Measurements from ENCODE around the gene PDIA2. TPM values are rescaled to one million over a fixed set of nuclear protein-coding genes. Genes with fewer than 3 reads are reported as not detected.

Gene PDIA2
- polyA plus RNA-seq, 2 donors, result 0.27 to 0.53 TPM

GRCh38 chr16:276426-277077, 6.4 kb upstream of the PDIA2 start:
- Histone ChIP-seq H3K9me3 (ENCODE audit: control insufficient read depth in 2 of 2, insufficient read depth in 1 of 2, low read depth in 1 of 2, low read length in 1 of 2) (no peaks in the 10 kb centered on the region), H3K36me3 (ENCODE audit: control insufficient read depth in 2 of 2, insufficient read depth in 2 of 2, low read length in 1 of 2) (no peaks in the 10 kb centered on the region), H3K4me1 (ENCODE audit: control insufficient read depth in 2 of 2, insufficient read depth in 2 of 2, low read length in 1 of 2) (peaks cover 6 to 12% of the 10 kb centered on the region in 2 donors), H3K4me3 (ENCODE audit: low read depth in 1 of 2, low read length in 2 of 2) (no peak overlapping the region), H3K27me3 (ENCODE audit: control insufficient read depth in 1 of 2, insufficient read depth in 2 of 2, low read length in 2 of 2) (peaks cover 0 to 12% of the 10 kb centered on the region in 2 donors), H3K27ac (ENCODE audit: low read depth in 2 of 2, low read length in 1 of 2) (no peak overlapping the region)
- WGBS, 2 donors, result 77 to 81% methylated on average over 20 of the region's 20 CpGs

- Histone ChIP-seq H3K27me3 (ENCODE audit: control insufficient read depth in 1 of 2, insufficient read depth in 2 of 2, low read length in 2 of 2) (peaks cover 0 to 12% of the 10 kb centered on the region in 2 donors), H3K27ac (ENCODE audit: low read depth in 2 of 2, low read length in 1 of 2) (no peak overlapping the region), H3K4me1 (ENCODE audit: control insufficient read depth in 2 of 2, insufficient read depth in 2 of 2, low read length in 1 of 2) (peaks cover 6% of the 10 kb centered on the region in 2 donors), H3K9me3 (ENCODE audit: control insufficient read depth in 2 of 2, insufficient read depth in 1 of 2, low read depth in 1 of 2, low read length in 1 of 2) (no peaks in the 10 kb centered on the region), H3K36me3 (ENCODE audit: control insufficient read depth in 2 of 2, insufficient read depth in 2 of 2, low read length in 1 of 2) (no peaks in the 10 kb centered on the region), H3K4me3 (ENCODE audit: low read depth in 1 of 2, low read length in 2 of 2) (no peak overlapping the region)
- WGBS, 2 donors, result 42 to 45% methylated on average over 6 of the region's 6 CpGs
Measured at GRCh38 chr16:278863-279366, 4.0 kb upstream of the PDIA2 start.

- WGBS, 2 donors, result 75% methylated on average over 7 of the region's 7 CpGs
- H3K4me3 ChIP-seq (ENCODE audit: low read depth in 1 of 2, low read length in 2 of 2), result no peak overlapping the region
- H3K27ac ChIP-seq (ENCODE audit: low read depth in 2 of 2, low read length in 1 of 2), result no peak overlapping the region
- H3K4me1 ChIP-seq (ENCODE audit: control insufficient read depth in 2 of 2, insufficient read depth in 2 of 2, low read length in 1 of 2), result peaks cover 6% of the 10 kb centered on the region in 2 donors
- H3K36me3 ChIP-seq (ENCODE audit: control insufficient read depth in 2 of 2, insufficient read depth in 2 of 2, low read length in 1 of 2), result no peaks in the 10 kb centered on the region
- peaks cover 0 to 12% of the 10 kb centered on the region in 2 donors for H3K27me3 ChIP-seq (ENCODE audit: control insufficient read depth in 1 of 2, insufficient read depth in 2 of 2, low read length in 2 of 2)
- H3K9me3 ChIP-seq (ENCODE audit: control insufficient read depth in 2 of 2, insufficient read depth in 1 of 2, low read depth in 1 of 2, low read length in 1 of 2), result no peaks in the 10 kb centered on the region
Measured at GRCh38 chr16:279531-279930, 3.4 kb upstream of the PDIA2 start.

- no peaks in the 10 kb centered on the region for H3K9me3 ChIP-seq (ENCODE audit: control insufficient read depth in 2 of 2, insufficient read depth in 1 of 2, low read depth in 1 of 2, low read length in 1 of 2)
- H3K4me3 ChIP-seq (ENCODE audit: low read depth in 1 of 2, low read length in 2 of 2), result peak overlapping the region in 1 of 2 donors; percentile 30
- peaks cover 0 to 12% of the 10 kb centered on the region in 2 donors for H3K27me3 ChIP-seq (ENCODE audit: control insufficient read depth in 1 of 2, insufficient read depth in 2 of 2, low read length in 2 of 2)
- no peaks in the 10 kb centered on the region for H3K36me3 ChIP-seq (ENCODE audit: control insufficient read depth in 2 of 2, insufficient read depth in 2 of 2, low read length in 1 of 2)
- no peak overlapping the region for H3K27ac ChIP-seq (ENCODE audit: low read depth in 2 of 2, low read length in 1 of 2)
- H3K4me1 ChIP-seq (ENCODE audit: control insufficient read depth in 2 of 2, insufficient read depth in 2 of 2, low read length in 1 of 2), result peaks cover 3 to 6% of the 10 kb centered on the region in 2 donors
- WGBS, 2 donors, result 7 to 12% methylated on average over 21 to 47 of the region's 47 CpGs
Measured at GRCh38 chr16:280005-280460, 2.9 kb upstream of the PDIA2 start.

GRCh38 chr16:280552-280951, 2.4 kb upstream of the PDIA2 start, which contains the start of gene ARHGDIG:
TSS of gene ARHGDIG (plus strand) at chr16:280591. CDS start at chr16:280681, 90 bp downstream.
- Histone ChIP-seq H3K27ac (ENCODE audit: low read depth in 2 of 2, low read length in 1 of 2) (no peak within 1 kb of the TSS), H3K36me3 (ENCODE audit: control insufficient read depth in 2 of 2, insufficient read depth in 2 of 2, low read length in 1 of 2) (no peaks in the 10 kb centered on the region), H3K27me3 (ENCODE audit: control insufficient read depth in 1 of 2, insufficient read depth in 2 of 2, low read length in 2 of 2) (peaks cover 0 to 9% of the 10 kb centered on the region in 2 donors), H3K4me3 (ENCODE audit: low read depth in 1 of 2, low read length in 2 of 2) (peak within 1 kb of the TSS in 1 of 2 donors; percentile 30), H3K4me1 (ENCODE audit: control insufficient read depth in 2 of 2, insufficient read depth in 2 of 2, low read length in 1 of 2) (peaks cover 0 to 6% of the 10 kb centered on the region in 2 donors), H3K9me3 (ENCODE audit: control insufficient read depth in 2 of 2, insufficient read depth in 1 of 2, low read depth in 1 of 2, low read length in 1 of 2) (no peaks in the 10 kb centered on the region)
- WGBS, 2 donors, result 0 to 2% methylated on average over 15 to 54 of the region's 54 CpGs

- Histone ChIP-seq H3K4me1 (ENCODE audit: control insufficient read depth in 2 of 2, insufficient read depth in 2 of 2, low read length in 1 of 2) (peaks cover 0 to 6% of the 10 kb centered on the region in 2 donors), H3K9me3 (ENCODE audit: control insufficient read depth in 2 of 2, insufficient read depth in 1 of 2, low read depth in 1 of 2, low read length in 1 of 2) (no peaks in the 10 kb centered on the region), H3K4me3 (ENCODE audit: low read depth in 1 of 2, low read length in 2 of 2) (peak overlapping the region in 1 of 2 donors; percentile 30), H3K36me3 (ENCODE audit: control insufficient read depth in 2 of 2, insufficient read depth in 2 of 2, low read length in 1 of 2) (no peaks in the 10 kb centered on the region), H3K27ac (ENCODE audit: low read depth in 2 of 2, low read length in 1 of 2) (no peak overlapping the region), H3K27me3 (ENCODE audit: control insufficient read depth in 1 of 2, insufficient read depth in 2 of 2, low read length in 2 of 2) (peaks cover 0 to 9% of the 10 kb centered on the region in 2 donors)
- 36 to 43% methylated on average over 26 to 27 of the region's 27 CpGs for WGBS, 2 donors
Measured at GRCh38 chr16:280991-281659, 1.8 kb upstream of the PDIA2 start.

GRCh38 chr16:281660-282255, 1.2 kb upstream of the PDIA2 start:
- Histone ChIP-seq H3K27me3 (ENCODE audit: control insufficient read depth in 1 of 2, insufficient read depth in 2 of 2, low read length in 2 of 2) (peaks cover 0 to 9% of the 10 kb centered on the region in 2 donors), H3K4me1 (ENCODE audit: control insufficient read depth in 2 of 2, insufficient read depth in 2 of 2, low read length in 1 of 2) (peaks cover 0 to 6% of the 10 kb centered on the region in 2 donors), H3K4me3 (ENCODE audit: low read depth in 1 of 2, low read length in 2 of 2) (no peak overlapping the region), H3K9me3 (ENCODE audit: control insufficient read depth in 2 of 2, insufficient read depth in 1 of 2, low read depth in 1 of 2, low read length in 1 of 2) (no peaks in the 10 kb centered on the region), H3K27ac (ENCODE audit: low read depth in 2 of 2, low read length in 1 of 2) (no peak overlapping the region), H3K36me3 (ENCODE audit: control insufficient read depth in 2 of 2, insufficient read depth in 2 of 2, low read length in 1 of 2) (peaks cover 0 to 4% of the 10 kb centered on the region in 2 donors)
- 35 to 42% methylated on average over 25 of the region's 25 CpGs for whole genome bisulfite sequencing, 2 donors

GRCh38 chr16:282491-282890, 473 bp upstream of the PDIA2 start:
- no peaks in the 10 kb centered on the region for H3K9me3 ChIP-seq (ENCODE audit: control insufficient read depth in 2 of 2, insufficient read depth in 1 of 2, low read depth in 1 of 2, low read length in 1 of 2)
- H3K27me3 ChIP-seq (ENCODE audit: control insufficient read depth in 1 of 2, insufficient read depth in 2 of 2, low read length in 2 of 2), result peaks cover 0 to 9% of the 10 kb centered on the region in 2 donors
- no peak overlapping the region for H3K27ac ChIP-seq (ENCODE audit: low read depth in 2 of 2, low read length in 1 of 2)
- H3K36me3 ChIP-seq (ENCODE audit: control insufficient read depth in 2 of 2, insufficient read depth in 2 of 2, low read length in 1 of 2), result peaks cover 0 to 9% of the 10 kb centered on the region in 2 donors
- 63 to 80% methylated on average over 19 to 22 of the region's 22 CpGs for WGBS, 2 donors
- no peak overlapping the region for H3K4me3 ChIP-seq (ENCODE audit: low read depth in 1 of 2, low read length in 2 of 2)
- H3K4me1 ChIP-seq (ENCODE audit: control insufficient read depth in 2 of 2, insufficient read depth in 2 of 2, low read length in 1 of 2), result peaks cover 0 to 6% of the 10 kb centered on the region in 2 donors

All from esophagus (tissue), 2 donors.